GM12878 (cell line): Measurements from ENCODE around the gene RANBP3. TPM values are rescaled to one million over a fixed set of nuclear protein-coding genes. Genes with fewer than 3 reads are reported as not detected.

Experiments
- ATAC-seq: fragments of 200-7000 bp; cut with Tn5 transposase; 3 replicates; pipeline ENCODE4 v1.9.1; 2020; ENCODE audit warnings: mild to moderate bottlenecking, moderate library complexity
- BruUV-seq: library from RNA; stranded (reverse); fragments of 400-500 nt; replicated peaks from 2 replicates; lab custom pipeline; 2021; lab: Mats Ljungman, UMichigan
- CTCF ChIA-PET: fragments of 300-600 bp; sonication (Branson Sonifier 250); formaldehyde crosslinking; extraction: SDS; loops from one replicate; lab custom pipeline; 2021; ENCODE audit warnings: inconsistent platforms; lab: Yijun Ruan, JAX
- POLR2A ChIA-PET: fragments of 350-600 bp; formaldehyde crosslinking; extraction: SDS; loops from one replicate; lab custom pipeline; 2021; ENCODE audit warnings: inconsistent platforms; lab: Charles Lee
- RAD21 ChIA-PET: fragments of 300-600 bp; sonication (Branson Sonifier 250); formaldehyde crosslinking; loops from one replicate; lab custom pipeline; 2023; ENCODE audit warnings: antibody characterized with exemption; ENCODE audit not compliant: unreplicated experiment; lab: Charles Lee
- SMC1A ChIA-PET: fragments of 300-600 bp; sonication (Branson Sonifier 250); formaldehyde crosslinking; loops from one replicate; lab custom pipeline; 2023; ENCODE audit not compliant: unreplicated experiment, uncharacterized antibody; lab: Charles Lee
- DNase-seq: peaks from one replicate; pipeline ENCODE4 v3.0.0-alpha.2; 2011; ENCODE audit warnings: low read depth, low spot score
- FAIRE-seq: peaks from 3 replicates; lab custom pipeline; 2011; peaks lifted over from hg19 to GRCh38; lab: Jason Lieb, UNC
- H2AFZ ChIP-seq: 2 replicates; pipeline ENCODE4 v1.6.0; 2011; ENCODE audit warnings: low read depth, low read length, control low read depth; ENCODE audit not compliant: control insufficient read depth
- H3K27ac ChIP-seq: 2 replicates; pipeline ENCODE4 v1.5.1; 2011; ENCODE audit warnings: control low read depth; ENCODE audit not compliant: control insufficient read depth, insufficient read depth
- H3K27me3 ChIP-seq, 2 experiments: replicated peaks in 1 of 2; 2 replicates each; pipeline versions ENCODE4 v1.6.0 to v1.6.1; 2011; ENCODE audit warnings: low read length in 1 of 2; ENCODE audit not compliant: control insufficient read depth in 2 of 2, insufficient read depth in 2 of 2
- H3K36me3 ChIP-seq, 2 experiments: 2 replicates each; pipeline ENCODE4 v1.5.1; 2011; ENCODE audit warnings: low read length in 1 of 2; ENCODE audit not compliant: control insufficient read depth in 2 of 2, insufficient read depth in 2 of 2
- H3K4me1 ChIP-seq: 2 replicates; pipeline ENCODE4 v1.6.1; 2011; ENCODE audit warnings: mild to moderate bottlenecking, low read length, moderate library complexity, mixed read lengths; ENCODE audit not compliant: control insufficient read depth, insufficient read depth
- H3K4me2 ChIP-seq: 2 replicates; pipeline ENCODE4 v1.6.0; 2011; ENCODE audit warnings: control low read depth; ENCODE audit not compliant: control insufficient read depth, insufficient read depth
- H3K4me3 ChIP-seq: fragments of 200-600 bp; sonication (generic); 2 replicates; pipeline ENCODE4 v1.5.1; 2016
- H3K79me2 ChIP-seq: 2 replicates; pipeline ENCODE4 v1.6.0; 2011; ENCODE audit warnings: low read length; ENCODE audit not compliant: control insufficient read depth, insufficient read depth
- H3K9ac ChIP-seq: 2 replicates; pipeline ENCODE4 v1.8.0; 2011; ENCODE audit warnings: low read length, control low read depth, mixed read lengths; ENCODE audit not compliant: control insufficient read depth, insufficient read depth
- H3K9me3 ChIP-seq: replicated peaks from 3 replicates; pipeline ENCODE4 v1.5.1; 2011; ENCODE audit warnings: mild to moderate bottlenecking, low read length; ENCODE audit not compliant: control insufficient read depth, insufficient read depth
- H4K20me1 ChIP-seq: 2 replicates; pipeline ENCODE4 v1.6.0; 2011; ENCODE audit not compliant: control insufficient read depth, insufficient read depth
- BCL3 ChIP-seq: IDR thresholded peaks from 2 replicates; pipeline ENCODE4 v1.6.1; 2011; ENCODE audit warnings: borderline replicate concordance, low read depth, mild to moderate bottlenecking, moderate library complexity, low read length; ENCODE audit not compliant: insufficient read depth, poor library complexity, severe bottlenecking
- CHD1 ChIP-seq: IDR thresholded peaks from 2 replicates; pipeline ENCODE4 v1.6.1; 2012; ENCODE audit warnings: low read depth, low read length, improper control_type of control experiment
- E2F4 ChIP-seq: IDR thresholded peaks from 2 replicates; pipeline ENCODE4 v1.6.1; 2012; ENCODE audit warnings: low read depth, low read length, improper control_type of control experiment
- EED ChIP-seq: sonication (generic); IDR thresholded peaks from 2 replicates; pipeline ENCODE4 v1.6.1; 2016; ENCODE audit warnings: antibody characterized with exemption, low read depth
- EGR1 ChIP-seq, 2 experiments: IDR thresholded peaks; 1 replicate in 1 of 2; 2 replicates in 1 of 2; pipeline ENCODE4 v1.6.1; 2011 to 2012; ENCODE audit warnings: low read depth in 2 of 2, low read length in 2 of 2, borderline replicate concordance in 1 of 2, mild to moderate bottlenecking in 1 of 2, moderate library complexity in 1 of 2
- ESRRA ChIP-seq: IDR thresholded peaks from 2 replicates; pipeline ENCODE4 v1.6.1; 2012; ENCODE audit warnings: mild to moderate bottlenecking, low read length, improper control_type of control experiment
- IKZF1 ChIP-seq: fragments of 450-650 bp; conservative IDR thresholded peaks from 2 replicates; pipeline ENCODE4 v1.6.1; 2017; ENCODE audit warnings: antibody characterized with exemption, mild to moderate bottlenecking
- IRF4 ChIP-seq: IDR thresholded peaks from 2 replicates; pipeline ENCODE4 v1.6.1; 2011; ENCODE audit warnings: low read depth, low read length
- NBN ChIP-seq: fragments of 450-650 bp; IDR thresholded peaks from 2 replicates; pipeline ENCODE4 v1.6.1; 2016
- NRF1 ChIP-seq: conservative IDR thresholded peaks from 2 replicates; pipeline ENCODE4 v1.6.1; 2011; ENCODE audit warnings: mild to moderate bottlenecking, low read depth, low read length, improper control_type of control experiment
- PAX5 ChIP-seq: IDR thresholded peaks from 2 replicates; pipeline ENCODE4 v1.6.1; 2011; ENCODE audit warnings: low read depth, low read length, borderline replicate concordance
- RUNX3 ChIP-seq: IDR thresholded peaks from 2 replicates; pipeline ENCODE4 v1.6.1; 2012; ENCODE audit warnings: low read length, inconsistent platforms
- TCF7 ChIP-seq: IDR thresholded peaks from 2 replicates; pipeline ENCODE4 v1.6.1; 2014; ENCODE audit warnings: antibody characterized with exemption, borderline replicate concordance
- ZBED1 ChIP-seq: IDR thresholded peaks from 2 replicates; pipeline ENCODE4 v1.6.1; 2016; ENCODE audit warnings: borderline replicate concordance
- ZNF217 ChIP-seq: fragments of 450-650 bp; IDR thresholded peaks from 2 replicates; pipeline ENCODE4 v1.6.1; 2017; ENCODE audit warnings: antibody characterized with exemption, mild to moderate bottlenecking
- ZSCAN29 ChIP-seq: fragments of 450-650 bp; IDR thresholded peaks from 2 replicates; pipeline ENCODE4 v1.6.1; 2017; ENCODE audit warnings: mild to moderate bottlenecking, moderate library complexity
- WGBS: methylation state at CpG from one replicate; pipeline ENCODE4 v1.1.6; 2016; ENCODE audit warnings: low lambda C conversion rate; ENCODE audit not compliant: insufficient replicate concordance, insufficient coverage; ENCODE audit errors: missing lambda C conversion rate; 5-methylcytosine and 5-hydroxymethylcytosine counted together
- in situ Hi-C: fragments of 300-500 bp; cut with MboI; formaldehyde crosslinking; loops from 9 replicates; pipeline ENCODE4 v1.14.3; 2018; ENCODE audit warnings: mixed read lengths
- intact Hi-C: fragments of 100-400 bp; cut with micrococcal nuclease; formaldehyde crosslinking; loops from one replicate; pipeline ENCODE4 v1.14.2; 2022; ENCODE audit not compliant: unreplicated experiment
- polyA plus RNA-seq, 11 experiments: library from polyadenylated mRNA; depleted of rRNA in 4 of 11; unstranded in 6 of 11; stranded (reverse) in 5 of 11; fragments of >200 nt; fragmentation: Nextera tagmentation in 4 of 11; fragmentation: Illumina TruSeq in 1 of 11; extraction: Ambion mirVana in 4 of 11; extraction: Trizol in 1 of 11; gene quantifications; 1 replicate in 1 of 11; 2 replicates in 10 of 11; pipeline versions ENCODE4 v1.2.1 to v1.2.3, GENCODE V29; 2011 to 2016; ENCODE audit warnings: inconsistent platforms in 2 of 11, missing spikeins in 2 of 11, low read depth in 1 of 11
- total RNA-seq, 4 experiments: library from RNA; depleted of rRNA in 3 of 4; stranded (reverse); fragments of >200 nt in 3 of 4; fragmentation: Illumina TruSeq in 1 of 4; extraction: Trizol in 1 of 4; gene quantifications; 2 replicates each; pipeline versions ENCODE4 v1.2.1 to v1.2.3, GENCODE V29; 2013 to 2021

Gene RANBP3
- total and polyA plus RNA-seq, 10 of the 15 experiments (the other 5 are each of a cell fraction or from before 2014, with no cell fraction given): 1.1 to 81.6 (median 60.0) TPM

- TF ChIP-seq EED (no peak), CHD1 (no peak), EGR1 (IDR thresholded peaks at IDR 0.05; ENCODE audit: borderline replicate concordance in 1 of 2, low read depth in 2 of 2, low read length in 2 of 2) (no peak), TCF7 (no peak), RUNX3 (no peak), ZBED1 (no peak), NBN (no peak), ZNF217 (no peak), ESRRA (no peak), IRF4 (no peak), PAX5 (no peak), IKZF1 (no peak)
These were observed 45.2 kb downstream of the RANBP3 start (continued) for GRCh38 chr19:5932609-5933262.

- no TSS peak for BruUV-seq
- Histone ChIP-seq H3K4me1 (peaks cover 14% of the 10 kb centered on the region), H3K36me3 (peaks cover 20 to 38% of the 10 kb centered on the region in 2 experiments), H3K27me3 (no peaks in the 10 kb centered on the region), H3K4me2 (no peak overlapping the region), H3K4me3 (no peak overlapping the region), H3K9ac (no peak overlapping the region), H3K9me3 (no peaks in the 10 kb centered on the region), H4K20me1 (no peaks in the 10 kb centered on the region), H3K79me2 (no peaks in the 10 kb centered on the region), H2AFZ (no peak overlapping the region), H3K27ac (no peak overlapping the region)
- no peak for TF ChIP-seq NRF1
- TF ChIP-seq E2F4: no peak
- no peak for TF ChIP-seq BCL3
- no peak for TF ChIP-seq ZSCAN29
- CTCF ChIA-PET: no interaction called here
- in situ Hi-C loops: no loop called here
- 96% methylated on average over 18 of the region's 18 CpGs for WGBS
- intact Hi-C loops: no loop called here
- DNase-seq: no peak
- no peak for FAIRE-seq
- ATAC-seq: no peak
- RAD21 ChIA-PET: no interaction called here
- POLR2A ChIA-PET: no interaction called here
- SMC1A ChIA-PET: no interaction called here
These were observed 45.8 kb downstream of the RANBP3 start for GRCh38 chr19:5932146-5932545.
